ENCODE data around the gene MEMO1.
"Not testable (repeated sequence)": the region's sequence is repeated elsewhere in the genome, so short reads cannot be mapped to it uniquely, and the experiment has no call there.

Gene MEMO1

GRCh38 chr2:31900156-31900555 is 110.7 kb downstream of the MEMO1 start:
- DNase-seq, result not testable (repeated sequence)

GRCh38 chr2:31898346-31898745 is 112.5 kb downstream of the MEMO1 start:
- not testable (repeated sequence) for DNase-seq

GRCh38 chr2:31897340-31897739 is 113.5 kb downstream of the MEMO1 start:
- not testable (repeated sequence) for DNase-seq

- no peak for DNase-seq
Measured at GRCh38 chr2:31896293-31896692, 114.5 kb downstream of the MEMO1 start.

GRCh38 chr2:31894656-31895055 is 116.2 kb downstream of the MEMO1 start:
- DNase-seq, result no peak

GRCh38 chr2:31893094-31893493 is 117.7 kb downstream of the MEMO1 start:
- no peak for DNase-seq

DNA sequence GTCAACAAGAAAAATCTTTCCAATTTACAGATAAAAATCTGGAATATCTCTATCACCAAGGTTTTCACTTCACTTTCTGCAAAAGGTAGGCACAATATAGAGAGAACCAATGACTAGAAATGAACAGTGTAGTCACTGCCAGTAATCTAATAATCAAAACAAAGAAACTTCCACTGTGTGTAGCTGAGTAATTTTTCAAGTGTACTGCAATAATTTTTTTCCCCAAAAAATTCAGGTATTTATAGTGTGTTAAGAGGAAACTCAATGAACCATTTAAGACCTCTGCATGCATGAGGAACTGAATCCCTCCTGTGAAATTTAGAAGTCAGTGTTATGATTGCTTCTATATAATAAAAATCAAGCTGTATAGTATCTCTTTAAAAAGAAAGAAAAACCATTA is 121.8 kb downstream of the MEMO1 start:
- DNase-seq, result no peak

GRCh38 chr2:31888550-31888949 is 122.3 kb downstream of the MEMO1 start:
- DNase-seq, result no peak

DNA sequence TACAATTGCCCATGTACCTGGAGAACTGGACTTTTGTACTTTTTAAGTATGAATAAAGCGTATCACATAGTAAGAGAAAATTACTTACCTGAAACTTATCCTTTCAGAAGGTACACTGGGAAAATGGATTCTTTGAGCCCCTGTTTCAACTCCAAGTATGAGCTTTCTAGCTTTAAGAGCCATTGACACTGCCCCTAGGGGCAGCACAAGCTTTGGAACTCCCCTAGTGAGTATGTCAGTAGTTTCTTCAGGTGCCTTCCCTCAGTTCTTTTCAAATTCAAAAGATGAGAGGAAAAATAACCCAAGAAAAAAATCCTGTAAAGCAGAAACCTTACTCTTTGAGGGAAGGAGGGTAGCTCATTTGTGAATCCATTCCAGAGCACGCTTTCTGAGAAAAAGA is 124.1 kb downstream of the MEMO1 start:
- DNase-seq, result no peak

DNA sequence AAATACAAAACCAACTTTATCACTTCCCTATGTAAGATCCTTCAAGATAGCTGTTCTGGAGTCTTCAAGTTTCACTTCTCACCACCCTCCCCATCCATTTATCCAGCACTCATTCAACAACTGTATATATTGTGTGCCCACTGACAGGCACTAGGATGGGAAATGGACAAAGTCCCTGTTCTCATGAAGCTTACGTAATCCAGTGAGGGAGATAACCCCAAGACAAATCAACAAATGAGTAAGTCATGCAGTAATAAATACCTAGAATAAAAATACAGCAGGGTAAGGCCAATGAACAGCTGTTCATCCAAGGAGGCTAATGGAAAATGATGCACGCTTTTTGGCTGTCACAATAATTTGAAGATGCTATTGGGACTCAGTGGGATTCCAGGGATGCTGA is 133.8 kb downstream of the MEMO1 start:
- DNase-seq, result no peak

DNA sequence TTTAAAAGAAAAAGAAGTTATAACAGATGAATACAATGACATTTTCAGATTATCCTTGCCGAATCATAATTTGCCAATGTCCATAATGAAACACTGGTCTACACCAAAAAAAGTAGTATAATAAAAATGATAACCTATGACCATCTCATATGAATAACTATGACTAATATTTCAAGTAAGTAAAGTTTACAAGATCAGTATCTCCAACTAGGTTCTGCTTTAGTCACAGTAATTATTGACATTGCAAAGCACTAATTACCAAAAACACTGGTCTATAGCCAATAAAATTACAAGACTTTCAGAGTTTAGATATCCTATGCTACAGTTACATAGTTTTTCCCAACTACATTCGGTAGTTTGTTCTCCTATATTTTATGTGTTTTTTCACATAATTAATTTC is 136.7 kb downstream of the MEMO1 start:
- no peak for DNase-seq

DNA sequence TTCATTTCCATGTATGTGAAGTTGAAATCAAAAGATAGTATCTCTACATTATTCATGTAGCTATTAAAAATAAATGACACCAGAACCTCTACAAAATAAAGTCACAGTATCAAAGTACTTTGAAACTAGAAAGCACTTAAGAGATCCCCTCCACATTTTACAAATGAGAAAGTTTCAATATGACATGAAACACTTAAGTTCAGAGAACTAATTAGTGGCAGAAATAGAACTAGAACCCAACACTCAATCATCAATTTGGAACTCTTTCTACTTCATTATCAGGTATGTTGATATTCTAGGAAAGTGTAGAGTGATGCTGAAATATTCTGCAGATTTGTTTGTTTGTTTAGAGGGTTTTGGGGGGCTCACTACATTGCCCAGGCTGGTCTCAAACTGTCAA is 145.6 kb downstream of the MEMO1 start:
- DNase-seq, result no peak

DNA sequence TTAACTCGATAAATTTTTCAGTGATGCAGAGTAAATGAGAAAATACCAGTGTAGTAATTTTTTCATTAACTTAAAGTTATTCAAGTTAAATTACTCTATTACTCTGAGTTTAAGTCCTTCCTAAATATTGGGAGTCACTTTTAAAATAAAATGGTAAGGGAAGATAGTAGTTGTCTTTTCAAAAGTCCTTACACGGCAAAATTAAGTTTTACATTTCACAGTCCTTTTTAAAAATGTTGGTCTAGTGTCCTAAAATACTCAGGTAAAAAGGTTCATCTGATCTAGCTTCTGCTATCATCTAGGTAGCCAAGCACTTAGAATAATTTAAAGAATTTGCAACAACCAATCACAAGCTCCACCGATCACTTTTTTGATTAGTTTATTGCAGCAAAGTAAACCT is 146.9 kb downstream of the MEMO1 start:
- DNase-seq, result no peak

- not testable (repeated sequence) for DNase-seq
Measured at GRCh38 chr2:31863015-31863656, 147.7 kb downstream of the MEMO1 start.

- no peak for DNase-seq
Measured at GRCh38 chr2:31859959-31860358, 150.8 kb downstream of the MEMO1 start.

DNA sequence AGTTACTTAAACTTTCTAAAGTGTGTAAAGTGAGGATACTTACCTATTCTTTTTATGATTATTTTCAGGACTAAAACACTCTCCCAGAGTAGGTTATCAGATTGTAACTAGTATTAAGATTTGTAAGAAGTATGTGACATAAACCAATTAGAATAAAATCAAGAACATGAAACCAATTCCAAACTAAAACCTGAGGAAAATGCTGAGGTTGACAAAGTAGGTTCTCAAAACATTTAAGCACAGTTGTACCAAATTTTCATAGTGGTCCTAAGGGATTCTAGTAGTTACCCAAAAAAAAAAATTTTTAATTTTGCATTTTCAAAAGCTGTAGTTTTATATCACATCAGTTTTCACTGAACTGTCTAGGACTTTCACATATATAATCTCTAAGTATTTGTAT is 157.3 kb downstream of the MEMO1 start:
- DNase-seq, result no peak

DNA sequence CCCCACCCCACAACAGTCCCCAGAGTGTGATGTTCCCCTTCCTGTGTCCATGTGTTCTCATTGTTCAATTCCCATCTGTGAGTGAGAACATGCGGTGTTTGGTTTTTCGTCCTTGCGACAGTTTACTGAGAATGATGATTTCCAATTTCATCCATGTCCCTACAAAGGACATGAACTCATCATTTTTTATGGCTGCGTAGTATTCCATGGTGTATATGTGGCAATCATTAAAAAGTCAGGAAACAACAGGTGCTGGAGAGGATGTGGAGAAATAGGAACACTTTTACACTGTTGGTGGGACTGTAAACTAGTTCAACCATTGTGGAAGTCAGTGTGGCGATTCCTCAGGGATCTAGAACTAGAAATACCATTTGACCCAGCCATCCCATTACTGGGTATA is 168.7 kb downstream of the MEMO1 start:
- not testable (repeated sequence) for DNase-seq

GRCh38 chr2:31835450-31835849 is 175.4 kb downstream of the MEMO1 start:
- no peak for DNase-seq

GRCh38 chr2:31832363-31832762 is 178.4 kb downstream of the MEMO1 start:
- DNase-seq, result no peak

DNA sequence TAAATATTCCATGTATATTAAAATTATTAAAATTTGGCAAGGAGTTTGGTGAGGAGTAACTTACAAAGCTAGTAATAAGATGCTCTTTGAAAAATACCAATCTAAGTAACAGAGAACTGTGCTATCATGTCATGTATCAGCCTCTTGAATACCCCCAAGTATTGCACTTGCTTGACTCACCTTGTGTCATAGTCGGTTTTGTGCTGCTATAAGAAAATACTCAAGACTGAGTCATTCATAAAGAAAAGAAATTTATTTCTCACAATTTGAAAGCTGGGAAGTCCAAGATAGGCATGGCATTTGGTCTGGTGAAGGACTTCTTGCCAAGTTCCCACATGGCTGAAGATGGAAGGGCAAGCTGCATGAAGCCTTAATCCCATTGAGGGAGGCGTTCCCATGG is 179.2 kb downstream of the MEMO1 start:
- no peak for DNase-seq

DNA sequence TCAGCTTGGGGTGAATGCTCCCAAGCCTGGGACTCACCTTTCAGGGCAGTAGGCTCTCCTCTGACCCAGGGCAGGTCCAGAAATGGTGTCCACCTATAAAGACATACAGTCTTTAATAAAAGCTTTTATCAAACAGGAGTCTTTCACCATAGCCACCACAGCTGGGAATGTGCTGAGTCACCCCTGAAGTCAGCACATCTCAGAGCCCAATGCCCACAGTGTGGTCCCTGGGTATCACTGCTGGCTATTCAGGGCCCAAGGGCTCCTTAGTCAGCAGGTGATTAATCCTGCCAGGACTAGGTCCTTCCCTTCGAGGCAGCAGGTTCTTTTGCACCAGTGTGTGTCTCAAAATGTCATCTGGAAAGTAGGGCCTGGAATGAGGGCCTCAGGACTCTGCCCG is 181.9 kb downstream of the MEMO1 start:
- DNase-seq, result no peak

DNA sequence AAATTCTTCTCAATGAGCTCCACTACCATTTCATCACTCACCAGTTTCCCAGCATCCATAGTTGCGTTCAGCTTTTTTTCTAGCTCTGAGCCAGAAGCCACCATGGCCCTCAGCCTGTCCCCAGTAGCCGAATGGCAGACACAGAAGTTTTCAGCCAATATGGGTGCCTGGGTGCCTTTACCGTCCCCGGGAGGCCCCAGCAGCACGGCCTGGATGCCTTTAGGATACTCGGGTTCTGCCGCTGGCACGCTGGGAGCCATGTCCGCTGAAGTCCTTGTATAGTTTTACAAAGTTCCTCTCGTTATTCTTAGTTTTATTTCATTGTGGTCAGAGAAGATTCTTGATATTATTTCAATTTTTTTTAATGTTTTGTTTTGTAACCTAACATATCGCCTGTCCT is 187.2 kb downstream of the MEMO1 start:
- DNase-seq, result no peak

- no peak for DNase-seq
Measured at GRCh38 chr2:31822587-31822986, 188.2 kb downstream of the MEMO1 start.

Measured in SHP77 (cell line).